Activated CD8-positive, alpha-beta memory T cell treated with anti-CD3 and anti-CD28 coated beads for 24 hours (primary cell): ENCODE data around the gene CASP14.
"Not testable (repeated sequence)": the region's sequence is repeated elsewhere in the genome, so short reads cannot be mapped to it uniquely, and the experiment has no call there.

Experiments used
- DNase-seq: peaks from one replicate; pipeline ENCODE4 v3.0.0-alpha.2; 2020

Gene CASP14

DNA sequence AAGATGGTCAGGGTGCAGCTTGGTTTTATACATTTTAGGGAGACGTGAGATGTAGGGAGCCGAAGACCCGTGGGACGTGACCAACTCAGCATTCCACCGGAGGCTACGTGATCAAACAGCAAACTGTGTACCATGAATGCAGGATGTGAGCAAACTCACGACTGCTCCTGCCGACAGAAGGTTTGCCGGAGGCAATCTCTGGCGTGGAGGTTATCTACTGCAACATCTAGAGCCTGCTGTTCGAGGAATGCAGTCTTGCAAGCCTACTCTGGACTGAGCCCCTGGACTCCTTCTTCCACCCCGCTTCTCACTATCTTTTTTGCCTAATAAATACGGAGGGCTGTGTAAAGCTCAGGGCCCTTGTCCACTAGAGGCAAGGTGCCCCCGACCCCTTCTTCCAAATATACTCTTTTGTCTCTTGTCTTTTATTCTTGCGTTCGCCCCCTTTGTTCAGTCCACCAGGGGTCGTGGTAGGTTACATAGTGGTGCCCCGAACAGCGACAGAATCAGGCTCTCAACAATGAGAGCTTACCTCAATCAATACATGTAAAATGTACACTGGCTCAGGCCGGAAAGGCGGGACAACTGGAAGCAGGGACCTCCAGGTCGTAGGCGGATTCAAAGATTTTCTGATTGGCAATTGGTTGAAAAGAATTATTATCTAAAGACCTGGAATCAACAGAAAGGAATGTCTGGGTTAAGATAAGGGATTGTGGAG lies 23.8 kb downstream of the CASP14 start:
- DNase-seq = no peak

DNA sequence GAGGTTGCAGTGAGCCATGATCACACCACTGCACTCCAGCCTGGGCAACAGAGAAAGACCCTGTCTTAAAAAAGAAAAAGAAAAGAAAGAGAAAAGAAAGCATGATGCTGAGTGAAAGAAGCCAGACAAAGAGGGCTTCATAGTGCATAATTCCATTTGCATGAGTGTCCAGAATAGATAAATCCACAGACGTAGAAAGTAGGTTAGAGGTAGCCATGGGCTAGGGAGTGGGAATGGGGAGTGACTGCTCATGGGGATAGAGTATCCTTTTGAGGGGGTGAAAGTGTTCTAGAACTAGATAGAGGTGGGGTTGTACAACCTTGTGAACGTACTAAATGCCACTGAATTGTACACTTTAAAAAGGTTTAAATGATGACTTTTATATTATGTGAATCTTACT lies 25.1 kb downstream of the CASP14 start:
- DNase-seq = no peak

DNA sequence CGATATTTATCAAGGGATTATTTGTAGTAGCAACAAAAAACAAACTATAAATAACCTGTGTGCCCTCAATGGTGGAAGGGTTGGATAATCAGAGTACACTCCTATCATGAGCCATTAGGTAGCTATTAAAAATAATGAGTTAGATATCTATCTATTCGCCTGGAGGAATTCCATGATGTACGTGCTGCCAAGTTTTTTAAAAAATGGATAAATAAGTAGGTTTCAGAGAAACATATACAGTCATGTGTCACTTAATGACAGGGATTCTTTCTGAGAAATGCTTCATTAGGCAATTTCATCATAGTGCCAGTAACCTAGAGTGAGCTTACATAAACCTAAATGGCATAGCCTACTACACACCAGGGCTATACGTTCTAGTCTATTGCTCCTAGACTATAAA lies 26.5 kb downstream of the CASP14 start:
- no peak for DNase-seq

- DNase-seq = not testable (repeated sequence)
Observed at GRCh38 chr19:15080002-15080401, 30.7 kb downstream of the CASP14 start.

GRCh38 chr19:15081911-15082310 lies 32.6 kb downstream of the CASP14 start, which contains the start of gene OR1I1:
OR1I1 (plus strand) TSS chr19:15082211; CDS start chr19:15087066, 4,855 bp downstream.
- DNase-seq = no peak

GRCh38 chr19:15087182-15087581 lies 37.9 kb downstream of the CASP14 start:
- DNase-seq = no peak

DNA sequence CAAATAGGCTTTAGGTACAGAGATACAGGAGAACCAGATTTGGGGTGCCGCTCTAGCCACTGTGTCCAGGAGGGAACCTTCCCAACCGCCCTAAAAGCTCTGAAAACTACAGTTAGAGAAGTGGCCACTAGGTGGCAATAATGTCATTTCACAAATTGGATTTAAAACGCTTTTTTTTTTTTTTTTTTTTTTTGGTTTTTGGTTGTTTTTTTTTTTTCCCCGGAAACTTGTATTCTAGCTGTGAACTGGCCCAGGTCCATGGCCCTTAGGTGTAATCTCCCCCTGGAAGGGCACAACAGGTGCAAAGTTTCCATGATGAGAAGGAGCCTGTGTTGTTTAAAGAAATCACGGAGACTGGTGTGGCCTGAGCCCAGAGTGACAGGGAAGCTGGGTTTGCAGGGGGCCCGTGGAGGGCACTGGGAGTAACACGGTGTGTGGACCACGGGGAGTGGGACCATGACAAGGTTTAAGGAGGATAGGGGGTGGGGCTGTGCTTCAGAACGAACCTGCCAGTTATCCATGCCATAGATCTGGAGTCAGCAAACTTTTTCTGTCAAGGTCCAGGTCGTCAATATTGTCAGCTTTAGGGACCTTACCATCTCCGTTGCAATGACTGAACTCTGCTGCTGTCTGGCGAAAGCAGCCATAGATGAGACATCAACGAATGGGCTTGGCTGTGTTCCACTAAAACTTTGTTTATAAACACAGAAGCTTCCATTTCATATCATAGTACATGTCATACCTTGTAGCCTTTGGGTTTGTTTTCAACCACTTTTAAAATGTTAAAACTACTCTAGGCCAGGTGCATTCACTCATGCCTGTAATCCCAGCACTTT lies 42.9 kb downstream of the CASP14 start:
- peak; percentile 68 for DNase-seq

GRCh38 chr19:15093001-15093400 lies 43.7 kb downstream of the CASP14 start:
- no peak for DNase-seq

DNA sequence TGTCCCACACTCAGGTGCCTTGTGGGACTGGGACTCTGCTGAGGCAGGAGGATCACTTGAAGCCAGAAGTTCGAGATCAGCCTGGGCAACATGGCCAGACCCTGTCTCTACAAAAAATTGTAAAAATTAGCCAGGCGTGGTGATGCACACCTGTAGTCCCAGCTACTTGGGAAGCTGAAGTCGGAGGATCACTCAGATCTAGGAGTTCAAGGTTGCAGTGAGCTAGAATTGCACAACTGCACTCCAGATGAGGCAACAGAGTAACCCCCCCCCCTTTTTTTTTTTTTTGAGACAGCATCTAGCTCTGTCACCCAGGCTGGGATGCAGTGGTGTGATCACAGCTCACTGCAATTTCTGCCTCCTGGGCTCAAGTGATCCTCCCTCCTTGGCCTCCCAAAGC lies 46.9 kb downstream of the CASP14 start:
- no peak for DNase-seq

DNA sequence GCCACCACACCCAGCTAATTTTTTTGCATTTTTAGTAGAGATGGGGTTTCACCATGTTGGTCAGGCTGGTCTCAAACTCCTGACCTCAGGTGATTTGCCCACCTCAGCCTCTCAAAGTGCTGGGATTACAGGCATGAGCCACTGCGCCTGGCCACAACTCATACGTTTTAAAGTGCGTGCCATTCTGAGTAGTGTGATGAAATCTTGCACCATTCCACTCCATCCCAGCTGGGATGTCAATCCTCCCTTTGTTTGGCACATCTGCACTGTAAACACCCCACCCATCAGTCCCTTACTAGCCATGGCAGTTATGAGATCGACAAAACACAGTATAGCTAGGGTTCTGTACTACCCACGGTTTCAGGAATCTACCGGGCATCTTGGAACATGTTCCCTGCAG lies 48.7 kb downstream of the CASP14 start:
- not testable (repeated sequence) for DNase-seq

DNA sequence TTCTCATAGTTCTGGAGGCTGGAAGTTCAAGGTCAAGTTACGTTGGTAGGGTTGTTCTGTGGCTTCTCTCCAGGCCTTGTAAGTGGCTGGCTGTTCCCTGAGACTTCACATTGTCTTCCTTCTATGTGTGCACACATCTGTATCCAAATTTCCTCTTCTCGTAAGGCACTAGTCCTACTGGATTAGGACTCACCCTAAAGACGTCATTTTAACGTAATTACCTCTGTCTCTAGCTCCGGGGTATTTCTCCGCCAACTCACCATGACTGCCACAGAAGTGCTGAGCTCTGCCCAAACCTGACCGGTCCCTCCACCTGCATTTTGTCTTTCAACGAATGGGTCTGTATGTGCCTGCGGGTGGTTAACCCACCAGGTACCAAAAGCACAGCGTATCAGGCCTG lies 49.2 kb downstream of the CASP14 start:
- DNase-seq = no peak

DNA sequence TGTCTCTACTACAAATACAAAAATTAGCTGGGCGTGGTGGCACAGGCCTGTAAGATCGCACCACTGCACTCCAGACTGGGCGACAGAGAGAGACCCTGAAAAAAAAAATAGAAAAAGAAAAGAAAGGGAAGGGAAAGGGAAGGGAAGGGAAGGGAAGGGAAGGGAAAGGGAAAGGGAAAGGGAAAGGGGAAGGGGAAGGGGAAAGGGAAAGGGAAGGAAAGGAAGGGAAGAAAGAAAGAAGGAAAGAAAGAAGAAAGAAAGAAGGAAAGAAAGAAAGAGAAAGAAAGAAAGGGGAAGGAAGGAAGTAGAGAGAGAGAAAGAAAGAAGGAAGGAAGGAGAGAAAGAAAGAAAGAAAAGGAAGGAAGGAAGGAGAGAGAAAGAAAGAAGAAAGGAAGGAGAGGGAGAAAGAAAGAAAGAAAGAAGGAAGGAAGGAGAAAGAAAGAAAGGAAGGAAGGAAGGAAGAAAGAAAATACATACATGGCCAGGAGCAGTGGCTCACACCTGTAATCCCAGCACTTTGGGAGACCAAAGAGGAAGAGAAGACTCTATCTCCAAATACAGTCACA lies 49.8 kb downstream of the CASP14 start:
- DNase-seq = no peak

- peak; percentile 81 for DNase-seq
Observed at GRCh38 chr19:15101479-15102082, 52.3 kb downstream of the CASP14 start.

DNA sequence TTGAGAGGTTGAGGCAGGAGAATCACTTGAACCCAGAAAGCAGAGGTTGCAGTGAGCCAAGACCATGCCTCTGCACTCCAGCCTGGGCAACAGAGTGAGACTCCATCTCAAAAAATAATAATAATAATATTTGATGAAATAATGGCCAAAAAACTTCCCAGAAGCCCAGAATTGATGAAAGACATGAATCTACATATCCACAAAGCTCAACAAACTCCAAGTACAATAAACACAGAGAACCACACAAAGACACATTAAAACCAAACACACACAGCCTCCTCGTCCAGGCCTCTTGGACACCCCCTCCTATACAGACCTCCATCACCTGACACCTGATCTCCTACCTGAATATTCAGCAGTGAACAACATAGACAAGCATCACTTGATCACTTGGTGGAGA lies 54.7 kb downstream of the CASP14 start:
- DNase-seq = no peak

- DNase-seq = no peak
Observed at GRCh38 chr19:15104411-15104810, 55.1 kb downstream of the CASP14 start.

GRCh38 chr19:15105044-15105443 lies 55.8 kb downstream of the CASP14 start:
- no peak for DNase-seq

DNA sequence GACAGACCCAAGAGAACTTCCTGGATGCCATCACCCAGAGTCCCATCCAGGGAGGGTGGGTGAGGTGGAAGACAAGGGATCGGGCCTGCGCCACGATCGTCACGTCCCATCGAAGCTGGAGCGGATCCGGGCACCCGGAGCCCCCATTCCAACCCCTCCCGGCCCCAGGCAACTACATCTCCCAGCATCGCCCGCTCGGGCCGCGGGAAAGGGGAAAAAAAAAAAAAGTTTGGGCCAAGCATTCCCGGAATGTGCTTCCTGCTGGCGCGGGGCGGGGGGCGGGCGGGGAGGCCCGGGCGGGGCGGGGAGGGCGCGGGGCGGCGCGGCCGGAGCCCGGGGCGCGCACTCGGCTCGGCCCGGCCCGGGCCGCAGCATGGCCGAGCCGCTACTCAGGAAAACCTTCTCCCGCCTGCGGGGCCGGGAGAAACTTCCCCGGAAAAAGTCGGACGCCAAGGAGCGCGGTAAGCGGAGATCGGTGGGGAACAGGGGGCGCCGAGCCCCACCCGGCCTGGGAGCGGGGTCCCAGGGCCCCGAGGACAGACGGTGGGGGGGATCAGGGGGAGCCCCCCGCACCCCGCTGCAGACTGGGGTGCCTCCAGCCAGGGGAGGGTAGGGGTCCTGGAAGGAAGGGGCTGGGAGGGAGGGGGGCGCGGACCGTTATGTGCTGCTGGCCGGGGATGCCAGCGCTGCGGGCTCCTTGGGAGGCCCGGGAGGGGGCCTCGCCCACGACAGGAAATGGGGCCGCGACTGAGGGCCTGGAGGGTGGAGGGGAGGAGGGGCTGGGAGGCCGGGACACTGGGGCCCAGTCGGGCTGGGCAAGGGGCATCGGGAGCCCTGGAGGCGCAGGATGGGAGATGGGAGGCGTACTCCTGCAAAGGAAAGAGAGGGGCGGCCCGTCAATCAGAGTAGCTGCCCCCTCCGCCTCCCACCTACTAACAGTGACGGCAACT lies 58.1 kb downstream of the CASP14 start, which contains the start of gene SYDE1:
Gene SYDE1, plus strand, starts transcription at position 341 of the 950 bp plus-strand sequence. Its CDS starts 33 bp downstream, at position 374.
- DNase-seq = peak; percentile 72
